Erythroblast (primary cell): ENCODE measurements around the gene AVL9.

Source experiments
- GATA1 ChIP-seq: IDR thresholded peaks from 2 replicates; pipeline ENCODE4 v1.6.1; 2011; ENCODE audit warnings: low read depth, mild to moderate bottlenecking, control low read depth, low read length, moderate library complexity
- POLR2A ChIP-seq: IDR thresholded peaks from 2 replicates; pipeline ENCODE4 v1.6.1; 2011; ENCODE audit warnings: mild to moderate bottlenecking, low read length

- TF ChIP-seq POLR2A (no peak), GATA1 (no peak)
These were observed 11.2 kb downstream of the AVL9 start for GRCh38 chr7:32506266-32507054.
